ENCODE measurements around the gene GPATCH8. TPM values are rescaled to one million over a fixed set of nuclear protein-coding genes. Genes with fewer than 3 reads are reported as not detected.

GPATCH8 gene
- total and polyA plus RNA-seq, 9 of the 15 experiments (the other 6 are each of a cell fraction or from before 2014, with no cell fraction given): 10.6 to 29.6 (median 13.2) TPM

DNA sequence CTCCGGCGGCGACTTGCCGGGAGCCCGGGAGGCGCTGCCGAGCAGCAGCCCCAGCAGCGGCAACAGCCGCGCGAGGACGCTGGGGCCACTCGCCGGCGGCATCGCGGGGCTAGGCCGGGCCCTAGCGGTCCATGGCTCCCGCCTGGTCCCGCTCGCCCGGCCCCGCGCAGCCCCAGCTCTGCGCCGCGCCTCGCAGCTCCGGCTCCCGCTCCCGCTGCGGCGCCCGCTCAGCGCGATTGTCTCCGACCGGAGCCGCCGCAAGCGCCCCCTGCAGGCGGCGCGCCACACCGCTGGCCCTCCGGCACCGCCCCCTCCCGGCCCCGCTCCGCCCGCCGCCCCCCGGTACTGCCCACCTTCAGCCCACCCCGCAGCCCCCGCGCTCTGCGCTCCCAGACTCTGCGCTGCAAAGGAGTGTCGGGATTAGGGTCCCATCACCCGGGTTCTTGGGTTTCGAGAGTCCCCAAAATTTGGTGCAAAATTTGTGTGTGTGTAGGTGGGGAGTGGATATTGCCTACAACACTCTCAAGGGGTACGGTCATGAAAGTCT, 139.5 kb downstream of the GPATCH8 start, which contains the start of gene FAM171A2 (continued):
- TF ChIP-seq, protein P1, sequence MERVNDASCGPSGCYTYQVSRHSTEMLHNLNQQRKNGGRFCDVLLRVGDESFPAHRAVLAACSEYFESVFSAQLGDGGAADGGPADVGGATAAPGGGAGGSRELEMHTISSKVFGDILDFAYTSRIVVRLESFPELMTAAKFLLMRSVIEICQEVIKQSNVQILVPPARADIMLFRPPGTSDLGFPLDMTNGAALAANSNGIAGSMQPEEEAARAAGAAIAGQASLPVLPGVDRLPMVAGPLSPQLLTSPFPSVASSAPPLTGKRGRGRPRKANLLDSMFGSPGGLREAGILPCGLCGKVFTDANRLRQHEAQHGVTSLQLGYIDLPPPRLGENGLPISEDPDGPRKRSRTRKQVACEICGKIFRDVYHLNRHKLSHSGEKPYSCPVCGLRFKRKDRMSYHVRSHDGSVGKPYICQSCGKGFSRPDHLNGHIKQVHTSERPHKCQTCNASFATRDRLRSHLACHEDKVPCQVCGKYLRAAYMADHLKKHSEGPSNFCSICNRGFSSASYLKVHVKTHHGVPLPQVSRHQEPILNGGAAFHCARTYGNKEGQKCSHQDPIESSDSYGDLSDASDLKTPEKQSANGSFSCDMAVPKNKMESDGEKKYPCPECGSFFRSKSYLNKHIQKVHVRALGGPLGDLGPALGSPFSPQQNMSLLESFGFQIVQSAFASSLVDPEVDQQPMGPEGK (CRISPR knock-in tag; IDR thresholded peaks at IDR 0.05; ENCODE audit: borderline replicate concordance): no peak
- TF ChIP-seq ZNF583 (CRISPR knock-in tag; IDR thresholded peaks at IDR 0.05) (peak; percentile 69; the same call in 1 of the 2 replicates), CHCHD3 (CRISPR knock-in tag; IDR thresholded peaks at IDR 0.05) (no peak), MIER1 (IDR thresholded peaks at IDR 0.05; ENCODE audit: low read depth) (no peak), ZNF507 (tag; conservative IDR thresholded peaks at IDR 0.05) (no peak), TAL1 (IDR thresholded peaks at IDR 0.05) (no peak), ZC3H8 (IDR thresholded peaks at IDR 0.05) (no peak), MXI1 (IDR thresholded peaks at IDR 0.05; ENCODE audit: low read depth, low read length) (no peak)

DNA sequence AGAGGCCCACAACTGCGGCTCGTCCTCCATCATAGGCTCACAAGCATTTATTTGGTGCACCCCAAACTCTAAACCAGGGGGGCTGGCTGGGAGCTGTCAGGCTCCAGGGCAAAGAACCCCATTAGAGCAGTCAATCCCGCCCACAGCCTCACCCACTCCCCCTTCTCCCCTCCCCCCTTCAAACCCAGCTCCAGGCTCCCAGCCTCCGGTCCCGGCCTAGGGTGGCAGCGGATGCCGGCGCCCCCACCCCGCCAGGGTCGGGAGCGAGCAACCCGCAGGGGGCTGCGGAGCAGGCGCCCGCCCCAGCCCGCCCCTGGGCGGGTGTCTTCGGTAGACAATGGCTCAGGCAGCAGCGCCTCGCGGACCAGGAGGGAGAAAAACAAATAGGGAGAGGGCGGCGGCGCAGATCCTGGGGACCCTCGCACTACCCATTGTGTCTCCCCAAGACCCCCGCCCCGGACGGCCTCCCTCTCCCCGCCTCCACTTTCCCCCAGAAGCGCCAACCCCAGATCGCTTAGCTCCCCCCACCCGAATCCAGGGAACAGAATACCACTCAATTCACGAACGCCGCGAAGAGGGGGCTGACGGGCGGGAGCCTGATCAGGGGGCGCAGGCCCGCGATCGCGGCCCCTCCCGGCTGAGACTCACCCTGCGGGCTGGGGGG, 140.1 kb downstream of the GPATCH8 start:
- 2% methylated on average over 31 of the region's 45 CpGs for WGBS (ENCODE audit: insufficient coverage, low coverage, missing lambda C conversion rate)
- ATAC-seq (peak; percentile 69), DNase-seq (ENCODE audit: extremely low read depth in 1 of 4, low spot score in 3 of 4) (peak; percentile 44 to 83 (median 74)), FAIRE-seq (no peak)
- Histone ChIP-seq H3K9me1 (ENCODE audit: control insufficient read depth, insufficient read depth, low read length) (no peaks in the 10 kb centered on the region), H3K9me3 (replicated peaks; ENCODE audit: control insufficient read depth, insufficient read depth, low read depth, low read length) (no peaks in the 10 kb centered on the region), H3K4me1 (replicated peaks in 1 of 2; ENCODE audit: control insufficient read depth in 2 of 2, insufficient read depth in 2 of 2, low read length in 2 of 2) (peaks cover 5 to 28% of the 10 kb centered on the region in 2 experiments; a peak in 4 of 5 replicates), H2AFZ (ENCODE audit: low read depth, low read length) (peak overlapping the region; percentile 91), H3K9ac (ENCODE audit: insufficient read depth in 1 of 2, low read depth in 2 of 2, low read length in 2 of 2) (peak overlapping the region; percentile 70 to 96; a peak in 3 of 4 replicates), H3K4me2 (ENCODE audit: insufficient read depth, low read length) (peak overlapping the region; percentile 70; the same call in 1 of the 2 replicates), H3K27ac (ENCODE audit: extremely low read depth, low read depth, low read length) (peak overlapping the region; percentile 60; the same call in 1 of the 3 replicates), H3K36me3 (ENCODE audit: control insufficient read depth, insufficient read depth, low read length) (no peaks in the 10 kb centered on the region), H3K79me2 (ENCODE audit: control insufficient read depth, insufficient read depth, low read length) (no peaks in the 10 kb centered on the region), H3K4me3 (peak overlapping the region; percentile 81), H3K27me3 (ENCODE audit: control insufficient read depth in 2 of 2, insufficient read depth in 2 of 2, low read length in 2 of 2) (no peaks in the 10 kb centered on the region; a peak in 1 of 5 replicates), H4K20me1 (replicated peaks; ENCODE audit: control insufficient read depth, insufficient read depth, low read length) (peaks cover 9% of the 10 kb centered on the region)
- in situ Hi-C loops (cut with MboI) (no loop called here), intact Hi-C loops (cut with micrococcal nuclease) (no loop called here)
- CTCF ChIA-PET (ENCODE audit: low intra/inter-chr PET ratio): no interaction called here
- no TSS peak for BruUV-seq (replicated peaks)
- POLR2A ChIA-PET: interaction anchor here (0.6 to 1.5 kb wide), 5 partner anchors 17 to 376 kb away, joined by 3 to 4 read pairs (median 3); partner anchors contain the start of gene ITGA2B
- TF ChIP-seq RBM15 (IDR thresholded peaks at IDR 0.05; ENCODE audit: insufficient read depth, low read length): no peak
- no peak for TF ChIP-seq FOSL1 (tag; conservative IDR thresholded peaks at IDR 0.05)
- 0 out of 2 replicates have a peak, but pooled peaks have one; percentile 7 for TF ChIP-seq EGR1 (conservative IDR thresholded peaks at IDR 0.05)
- TF ChIP-seq CSDE1 (IDR thresholded peaks at IDR 0.05): no peak
- peak; percentile 62 for TF ChIP-seq RBBP5 (IDR thresholded peaks at IDR 0.05; ENCODE audit: borderline replicate concordance, insufficient read depth, low read length, poor library complexity, severe bottlenecking)

Measured in K562 (cell line).